Hepatocyte (in vitro differentiated cells): ENCODE data around the gene F9.

Experiments used
- EZH2phosphoT487 ChIP-seq: fragments of 200-600 bp; sonication (generic); IDR thresholded peaks from one replicate; pipeline ENCODE4 v1.6.1; 2018; ENCODE audit warnings: antibody characterized with exemption, mild to moderate bottlenecking, low read depth, moderate library complexity; ENCODE audit not compliant: unreplicated experiment, severe bottlenecking
- TF ChIP-seq, protein P1 (sequence below): fragments of 200-600 bp; sonication (generic); IDR thresholded peaks from 2 replicates; pipeline ENCODE4 v1.5.1; 2016; ENCODE audit warnings: antibody characterized with exemption, mild to moderate bottlenecking; ENCODE audit not compliant: poor library complexity

DNA sequence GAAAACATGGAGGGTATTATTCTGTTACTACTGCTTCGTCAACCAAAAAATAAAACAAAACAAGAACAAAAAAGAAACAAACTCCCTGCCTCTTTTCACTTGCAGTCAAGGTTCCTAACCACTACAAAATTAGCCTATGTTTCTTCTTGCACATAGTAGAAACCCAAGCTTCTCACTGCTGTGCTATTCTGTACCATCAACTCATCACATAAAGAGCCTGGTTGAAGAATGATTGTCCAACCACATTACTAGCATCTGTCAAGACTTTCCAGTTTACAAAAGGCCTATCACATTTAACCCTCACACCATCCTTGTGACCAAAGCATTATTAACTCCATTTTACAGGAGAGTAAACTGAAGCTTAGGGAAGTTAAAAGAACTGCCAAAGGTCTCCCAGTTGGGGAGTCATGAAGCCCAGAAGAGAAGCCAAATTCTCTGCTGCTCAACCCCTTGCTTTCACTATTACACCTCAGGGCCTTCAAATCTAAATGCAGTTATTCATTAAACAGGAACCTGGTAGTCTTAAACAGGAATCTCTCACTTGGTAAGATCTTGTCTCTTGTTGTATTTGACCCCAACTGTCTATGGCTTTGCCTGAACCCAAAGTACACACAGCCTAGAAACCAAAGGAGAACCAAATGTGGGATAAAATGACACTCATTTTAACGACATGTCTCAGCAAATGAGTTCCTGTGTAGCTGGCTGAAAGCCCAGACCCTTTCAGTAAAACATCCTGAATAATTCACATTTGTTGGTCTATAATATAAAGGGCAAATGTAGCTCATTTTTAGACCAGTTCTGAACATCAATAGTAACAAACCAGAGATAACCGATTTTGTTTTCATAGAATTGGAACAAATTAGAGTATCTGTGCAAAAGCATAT, 8.6 kb downstream of the F9 start:
- TF ChIP-seq, protein P1, sequence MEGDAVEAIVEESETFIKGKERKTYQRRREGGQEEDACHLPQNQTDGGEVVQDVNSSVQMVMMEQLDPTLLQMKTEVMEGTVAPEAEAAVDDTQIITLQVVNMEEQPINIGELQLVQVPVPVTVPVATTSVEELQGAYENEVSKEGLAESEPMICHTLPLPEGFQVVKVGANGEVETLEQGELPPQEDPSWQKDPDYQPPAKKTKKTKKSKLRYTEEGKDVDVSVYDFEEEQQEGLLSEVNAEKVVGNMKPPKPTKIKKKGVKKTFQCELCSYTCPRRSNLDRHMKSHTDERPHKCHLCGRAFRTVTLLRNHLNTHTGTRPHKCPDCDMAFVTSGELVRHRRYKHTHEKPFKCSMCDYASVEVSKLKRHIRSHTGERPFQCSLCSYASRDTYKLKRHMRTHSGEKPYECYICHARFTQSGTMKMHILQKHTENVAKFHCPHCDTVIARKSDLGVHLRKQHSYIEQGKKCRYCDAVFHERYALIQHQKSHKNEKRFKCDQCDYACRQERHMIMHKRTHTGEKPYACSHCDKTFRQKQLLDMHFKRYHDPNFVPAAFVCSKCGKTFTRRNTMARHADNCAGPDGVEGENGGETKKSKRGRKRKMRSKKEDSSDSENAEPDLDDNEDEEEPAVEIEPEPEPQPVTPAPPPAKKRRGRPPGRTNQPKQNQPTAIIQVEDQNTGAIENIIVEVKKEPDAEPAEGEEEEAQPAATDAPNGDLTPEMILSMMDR, result no peak
- TF ChIP-seq EZH2phosphoT487, result no peak
